ENCODE measurements around the gene ANAPC15.
"Not testable (repeated sequence)": the region's sequence is repeated elsewhere in the genome, so short reads cannot be mapped to it uniquely, and the experiment has no call there.

The ANAPC15 gene

DNA sequence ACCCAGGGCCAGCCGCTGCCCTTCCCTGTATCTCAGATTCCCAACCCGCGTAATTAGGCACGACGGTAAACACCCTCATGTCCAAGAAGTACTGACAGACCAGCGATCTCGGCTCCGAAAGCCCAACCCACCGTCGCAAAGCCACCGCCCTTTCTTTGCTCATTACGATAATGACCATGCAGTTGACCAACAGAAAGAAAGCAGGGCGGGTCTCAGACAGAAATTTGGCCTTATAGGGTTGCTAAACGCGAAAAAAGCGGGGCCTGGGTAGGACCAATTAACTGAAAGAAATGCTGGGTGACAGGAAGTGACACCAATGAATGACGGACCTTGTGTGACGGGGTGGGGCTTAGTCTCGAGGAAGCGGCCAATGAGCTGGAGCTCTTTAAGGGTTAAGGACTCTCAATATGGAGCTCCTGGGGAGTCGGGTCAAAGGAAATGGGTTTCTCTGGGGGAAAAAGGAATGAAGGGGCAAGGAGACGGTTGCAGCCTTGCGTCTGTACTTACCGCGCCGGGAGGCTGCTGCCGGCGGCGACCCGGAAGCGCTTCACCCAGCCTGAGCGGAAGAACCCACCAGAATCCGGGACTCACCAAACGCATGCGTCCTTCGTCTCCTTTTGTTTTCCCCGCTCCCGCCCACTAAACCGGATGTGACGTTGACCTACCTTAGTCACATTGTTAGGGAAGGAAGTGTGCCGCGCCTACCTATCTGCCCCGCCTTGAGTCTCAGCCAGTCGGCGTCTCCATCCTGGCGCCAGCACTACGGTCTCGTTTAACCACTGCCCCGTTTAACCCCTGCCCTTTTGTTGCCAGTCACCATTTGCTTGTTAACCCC lies at the start of gene ANAPC15:
Gene ANAPC15 (minus strand): TSS at position 553 of the 835 bp plus-strand sequence. CDS start 1,419 bp downstream, outside the sequence.
- in situ Hi-C loops (cut with MboI; ENCODE audit: low pct_unique_long_range_greater_than_20kb, low sequenced_read_pairs): no loop called here
- DNase-seq: peak; percentile 99

DNA sequence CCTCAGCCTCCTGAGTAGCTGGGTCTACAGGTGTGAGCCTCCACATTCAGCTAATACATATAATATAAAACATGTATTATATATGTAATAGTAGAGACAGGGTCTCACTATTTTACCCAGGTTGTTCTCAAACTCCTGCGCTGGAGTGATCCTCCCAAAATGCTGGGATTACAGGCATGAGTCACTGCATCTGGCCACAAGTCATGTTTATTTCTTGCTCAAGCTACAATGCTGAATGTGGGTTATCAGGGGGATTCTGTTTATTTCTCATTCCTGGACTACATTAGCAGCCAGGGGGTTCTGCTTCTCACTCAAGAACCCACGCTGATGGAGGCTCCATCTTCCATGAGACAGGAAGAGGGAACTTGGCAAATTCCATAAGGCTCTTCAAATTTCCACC lies 47.8 kb upstream of the ANAPC15 start:
- DNase-seq: no peak
- in situ Hi-C loops (cut with MboI; ENCODE audit: low pct_unique_long_range_greater_than_20kb, low sequenced_read_pairs): no loop called here

DNA sequence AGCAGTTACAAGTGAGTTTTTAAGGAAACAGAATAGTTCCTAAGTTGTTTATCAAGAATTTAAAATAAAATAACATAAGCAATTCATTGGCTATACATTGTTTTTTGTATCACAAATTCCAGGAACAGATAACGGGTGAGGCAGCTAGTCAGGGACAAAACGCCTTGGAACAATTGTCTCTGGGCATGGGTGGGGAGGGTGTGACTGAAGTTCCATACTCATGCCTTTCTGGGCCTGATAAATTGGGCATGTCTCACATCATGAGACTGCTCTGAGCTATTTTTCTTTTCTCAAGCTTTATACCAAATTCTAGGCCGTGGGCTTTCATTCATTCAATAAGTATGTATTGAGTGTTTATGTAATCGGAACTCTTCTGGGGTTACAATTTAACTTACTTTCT lies 44.6 kb upstream of the ANAPC15 start:
- no peak for DNase-seq
- in situ Hi-C loops (cut with MboI; ENCODE audit: low pct_unique_long_range_greater_than_20kb, low sequenced_read_pairs): no loop called here

GRCh38 chr11:72155751-72156150 lies 43.3 kb upstream of the ANAPC15 start:
- in situ Hi-C loops (cut with MboI; ENCODE audit: low pct_unique_long_range_greater_than_20kb, low sequenced_read_pairs): no loop called here
- DNase-seq: no peak

GRCh38 chr11:72154816-72155215 lies 42.3 kb upstream of the ANAPC15 start:
- in situ Hi-C loops (cut with MboI; ENCODE audit: low pct_unique_long_range_greater_than_20kb, low sequenced_read_pairs): no loop called here

DNA sequence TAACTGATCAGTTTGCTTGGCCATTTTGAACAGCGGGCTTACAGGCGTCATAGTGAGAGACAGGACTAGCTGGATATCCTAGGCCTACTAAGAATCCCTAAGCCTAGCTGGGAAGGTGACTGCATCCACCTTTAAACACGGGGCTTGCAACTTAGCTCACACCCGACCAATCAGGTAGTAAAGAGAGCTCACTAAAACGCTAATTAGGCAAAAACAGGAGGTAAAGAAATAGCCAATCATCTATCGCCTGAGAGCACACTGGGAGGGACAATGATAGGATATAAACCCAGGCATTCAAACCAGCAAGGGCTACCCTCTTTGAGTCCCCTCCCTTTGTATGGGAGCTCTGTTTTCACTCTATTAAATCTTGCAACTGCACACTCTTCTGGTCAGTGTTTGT lies 41.4 kb upstream of the ANAPC15 start:
- in situ Hi-C loops (cut with MboI; ENCODE audit: low pct_unique_long_range_greater_than_20kb, low sequenced_read_pairs): not testable (repeated sequence)

More at GRCh38 chr11:72154816-72155215, 42.3 kb upstream of the ANAPC15 start:
- no peak for DNase-seq

DNA sequence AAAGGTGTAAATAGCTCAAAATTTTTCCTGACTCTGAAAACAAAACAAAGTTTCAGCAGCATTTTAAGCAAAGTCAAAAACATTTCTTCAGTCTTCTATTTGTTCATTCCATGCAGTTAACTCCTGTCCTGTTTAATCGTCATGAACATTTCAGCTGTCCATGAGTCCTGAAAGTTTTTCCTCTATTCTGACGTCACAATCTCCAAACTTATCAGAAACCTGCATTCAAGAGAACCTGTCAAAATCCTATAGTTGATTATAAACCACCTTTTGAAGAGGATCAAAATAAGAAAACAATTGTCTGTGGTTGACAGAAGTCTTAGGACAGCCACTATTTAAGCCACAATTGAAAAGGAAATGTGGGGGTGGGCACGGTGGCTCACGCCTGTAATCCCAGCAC lies 38.4 kb upstream of the ANAPC15 start:
- DNase-seq: no peak
- in situ Hi-C loops (cut with MboI; ENCODE audit: low pct_unique_long_range_greater_than_20kb, low sequenced_read_pairs): no loop called here

More for the DNA sequence above, 41.4 kb upstream of the ANAPC15 start:
- not testable (repeated sequence) for DNase-seq

DNA sequence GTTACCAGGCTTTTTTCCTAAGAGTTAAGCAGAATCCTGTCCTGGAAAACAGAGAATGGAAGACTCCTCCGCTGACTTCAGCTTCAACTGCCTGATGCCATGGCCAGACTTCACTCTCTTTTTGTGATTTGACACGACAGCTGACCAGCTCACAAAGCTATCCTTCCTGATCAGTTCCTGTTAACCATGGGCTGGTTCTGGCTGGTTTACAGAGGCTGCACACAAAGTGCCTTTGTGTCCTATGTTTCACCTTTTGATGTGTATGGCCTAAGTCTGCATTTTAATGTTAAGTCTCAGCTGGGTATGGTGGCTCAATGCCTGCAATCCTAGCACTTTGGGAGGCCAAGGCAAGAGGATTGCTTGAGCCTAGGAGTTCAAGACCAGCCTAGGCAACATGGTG lies 34.1 kb upstream of the ANAPC15 start:
- DNase-seq: no peak

GRCh38 chr11:72144807-72145565 lies 32.5 kb upstream of the ANAPC15 start:
- in situ Hi-C loops (cut with MboI; ENCODE audit: low pct_unique_long_range_greater_than_20kb, low sequenced_read_pairs): no loop called here
- DNase-seq: no peak

More for the DNA sequence above, 34.1 kb upstream of the ANAPC15 start:
- in situ Hi-C loops (cut with MboI; ENCODE audit: low pct_unique_long_range_greater_than_20kb, low sequenced_read_pairs): no loop called here

DNA sequence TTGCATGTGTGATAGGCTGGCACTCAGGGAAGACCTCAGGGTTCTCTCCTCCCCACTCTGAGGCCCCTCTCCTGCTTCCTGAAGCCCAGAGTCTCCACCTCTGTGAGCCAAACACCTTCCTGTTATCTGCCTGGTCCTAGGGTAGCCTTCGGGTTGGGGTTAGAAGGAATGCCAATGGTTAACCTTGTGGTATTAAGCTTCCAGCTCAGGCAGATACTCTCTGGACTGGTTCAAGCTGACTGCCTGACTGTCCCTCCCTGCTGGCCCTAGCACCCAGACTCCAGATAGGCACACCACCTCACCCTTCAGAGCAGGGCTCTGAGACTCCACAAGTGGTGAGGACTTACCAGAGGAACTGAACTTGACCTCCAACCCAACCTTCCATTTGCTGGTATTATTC lies 30.0 kb upstream of the ANAPC15 start:
- in situ Hi-C loops (cut with MboI; ENCODE audit: low pct_unique_long_range_greater_than_20kb, low sequenced_read_pairs); DNase-seq: not testable (repeated sequence)

GRCh38 chr11:72142086-72142485 lies 29.6 kb upstream of the ANAPC15 start:
- in situ Hi-C loops (cut with MboI; ENCODE audit: low pct_unique_long_range_greater_than_20kb, low sequenced_read_pairs); DNase-seq: not testable (repeated sequence)

- in situ Hi-C loops (cut with MboI; ENCODE audit: low pct_unique_long_range_greater_than_20kb, low sequenced_read_pairs): no loop called here
Observed at GRCh38 chr11:72141066-72141465, 28.6 kb upstream of the ANAPC15 start.

GRCh38 chr11:72140661-72141060 lies 28.2 kb upstream of the ANAPC15 start:
- DNase-seq: no peak
- in situ Hi-C loops (cut with MboI; ENCODE audit: low pct_unique_long_range_greater_than_20kb, low sequenced_read_pairs): no loop called here

More at GRCh38 chr11:72141066-72141465, 28.6 kb upstream of the ANAPC15 start:
- peak; percentile 12 for DNase-seq

DNA sequence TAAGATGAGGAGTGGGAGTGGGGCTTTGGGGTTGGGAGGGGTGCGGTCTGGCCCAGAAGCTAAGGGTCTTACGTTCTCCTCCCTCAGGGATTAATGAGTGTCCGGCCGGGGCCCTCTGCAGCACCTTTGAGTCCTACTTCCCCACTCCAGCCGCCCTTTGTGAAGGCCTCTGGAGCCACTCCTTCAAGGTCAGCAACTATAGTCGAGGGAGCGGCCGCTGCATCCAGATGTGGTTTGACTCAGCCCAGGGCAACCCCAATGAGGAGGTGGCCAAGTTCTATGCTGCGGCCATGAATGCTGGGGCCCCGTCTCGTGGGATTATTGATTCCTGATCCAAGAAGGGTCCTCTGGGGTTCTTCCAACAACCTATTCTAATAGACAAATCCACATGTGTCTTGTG lies 27.0 kb upstream of the ANAPC15 start:
- no peak for DNase-seq
- in situ Hi-C loops (cut with MboI; ENCODE audit: low pct_unique_long_range_greater_than_20kb, low sequenced_read_pairs): no loop called here

DNA sequence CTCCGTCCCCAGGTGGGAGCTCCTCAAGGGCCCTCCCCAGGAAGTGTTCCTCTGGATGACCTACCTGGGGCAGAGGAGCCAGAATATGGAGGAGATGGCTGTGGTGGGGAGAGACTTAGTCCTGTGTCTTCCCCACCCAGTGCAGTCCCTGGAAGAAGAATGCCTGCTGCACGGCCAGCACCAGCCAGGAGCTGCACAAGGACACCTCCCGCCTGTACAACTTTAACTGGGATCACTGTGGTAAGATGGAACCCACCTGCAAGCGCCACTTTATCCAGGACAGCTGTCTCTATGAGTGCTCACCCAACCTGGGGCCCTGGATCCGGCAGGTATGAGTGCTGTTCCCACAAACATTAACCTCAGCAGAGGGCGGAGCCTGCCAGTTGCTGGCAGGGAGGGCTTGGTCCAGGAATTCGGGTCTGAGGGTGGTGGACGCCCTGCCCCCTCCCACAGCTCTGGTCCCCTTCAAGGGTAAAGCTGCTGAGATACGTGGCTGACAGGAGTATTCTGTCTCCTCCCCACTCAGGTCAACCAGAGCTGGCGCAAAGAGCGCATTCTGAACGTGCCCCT lies 26.4 kb upstream of the ANAPC15 start:
- in situ Hi-C loops (cut with MboI; ENCODE audit: low pct_unique_long_range_greater_than_20kb, low sequenced_read_pairs): no loop called here
- no peak for DNase-seq

DNA sequence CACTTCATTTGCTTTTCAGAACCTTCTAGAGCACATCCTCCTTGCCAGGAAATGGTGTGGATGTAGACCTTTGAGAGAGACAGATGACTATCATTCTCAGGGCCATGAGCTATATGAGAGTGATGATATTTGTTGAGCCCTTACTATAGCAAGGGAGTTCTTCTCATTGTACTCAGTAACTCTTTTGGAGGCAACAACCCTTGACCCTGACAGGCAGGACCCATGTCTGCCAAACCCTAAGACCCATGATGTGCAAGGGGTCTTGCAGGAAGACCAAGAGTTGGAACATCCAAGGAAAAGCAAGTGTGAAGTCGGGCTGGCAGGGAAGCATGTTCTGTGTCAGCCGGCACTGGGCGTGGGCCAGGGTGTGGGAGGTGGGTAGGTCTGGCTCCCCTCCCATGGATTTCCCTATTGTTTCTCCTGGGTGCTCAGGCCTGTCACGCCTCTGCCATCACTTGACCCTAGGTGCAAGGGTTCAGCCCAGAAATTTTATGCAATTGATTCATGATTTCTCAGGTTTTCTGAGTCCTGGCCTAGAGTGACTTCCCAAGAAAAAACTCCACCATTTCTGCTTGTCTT lies 24.3 kb upstream of the ANAPC15 start:
- in situ Hi-C loops (cut with MboI; ENCODE audit: low pct_unique_long_range_greater_than_20kb, low sequenced_read_pairs): no loop called here
- DNase-seq: no peak

- DNase-seq: no peak
- in situ Hi-C loops (cut with MboI; ENCODE audit: low pct_unique_long_range_greater_than_20kb, low sequenced_read_pairs): no loop called here
Observed at GRCh38 chr11:72135891-72136683, 23.6 kb upstream of the ANAPC15 start.

GRCh38 chr11:72135473-72135872 lies 23.0 kb upstream of the ANAPC15 start, which contains the start of gene FOLR3:
TSS of gene FOLR3 (plus strand) at chr11:72135725. CDS start at chr11:72135953, 228 bp downstream.
- DNase-seq; in situ Hi-C loops (cut with MboI; ENCODE audit: low pct_unique_long_range_greater_than_20kb, low sequenced_read_pairs): not testable (repeated sequence)

GRCh38 chr11:72132646-72133045 lies 20.2 kb upstream of the ANAPC15 start:
- DNase-seq: no peak
- in situ Hi-C loops (cut with MboI; ENCODE audit: low pct_unique_long_range_greater_than_20kb, low sequenced_read_pairs): no loop called here
